Right cardiac atrium (tissue), 5 donors: ENCODE data around the gene EML4. TPM values are rescaled to one million over a fixed set of nuclear protein-coding genes. Genes with fewer than 3 reads are reported as not detected.

Source experiments
- ATAC-seq, 2 donors: fragments of 200-7000 bp; cut with Tn5 transposase; one replicate each; pipeline versions ENCODE4 v1.8.0 to v1.9.1; 2020; ENCODE audit warnings: moderate library complexity in 2 of 2, mild to moderate bottlenecking in 1 of 2
- DNase-seq, 3 donors: peaks; one replicate each; pipeline ENCODE4 v3.0.0-alpha.2; 2020
- H3K27ac ChIP-seq: one replicate; pipeline ENCODE4 v1.5.1; 2013; ENCODE audit warnings: mild to moderate bottlenecking, low read length, control low read depth, moderate library complexity
- H3K27me3 ChIP-seq: one replicate; pipeline ENCODE4 v1.6.1; 2013; ENCODE audit not compliant: control insufficient read depth, insufficient read depth
- H3K4me1 ChIP-seq: one replicate; pipeline ENCODE4 v1.6.1; 2013; ENCODE audit warnings: low read length; ENCODE audit not compliant: control insufficient read depth, insufficient read depth
- H3K4me3 ChIP-seq: one replicate; pipeline ENCODE4 v1.5.1; 2013; ENCODE audit warnings: low read length, control low read depth
- H3K9me3 ChIP-seq: one replicate; pipeline ENCODE4 v1.6.1; 2013; ENCODE audit warnings: low read length; ENCODE audit not compliant: control insufficient read depth
- WGBS: extraction: QIAGEN DNeasy Blood & Tissue Kit; methylation state at CpG from one replicate; pipeline ENCODE4 v1.1.7; 2013; 5-methylcytosine and 5-hydroxymethylcytosine counted together
- intact Hi-C, 4 donors: fragments of 100-400 bp; cut with DNase I; formaldehyde crosslinking; loops; one replicate each; pipeline versions ENCODE4 v1.11.0 to v1.14.0; 2022 to 2023
- polyA plus RNA-seq: library from polyadenylated mRNA; stranded (reverse); fragments of 200-250 nt; gene quantifications from one replicate; pipeline ENCODE4 v1.2.3, GENCODE V29; 2013
- total RNA-seq, 4 donors: library from RNA; stranded (reverse); fragmentation: NEBNext Ultra II Directional; extraction: Animal tissue kit (Norgen Biotek cat#: 25700); gene quantifications; one replicate each; pipeline ENCODE4 v1.2.1, GENCODE V29; 2021
- donor health status: healthy with polysubstance abuse.
- donor health status: DM: no; HTN: yes; CAD: no.
- donor health status: DM: no; HTN: no; CAD: no.
- donor health status: DM: no; HTN: yes; CAD: no; lungs with severe emphysema.
- donor health status: DM: yes; HTN: yes; CAD: no.

The EML4 gene
- total and polyA plus RNA-seq, 5 donors = 3.8 to 13.8 (median 8.1) TPM

- intact Hi-C loops = no loop called here
- Histone ChIP-seq H3K4me1 (no peaks in the 10 kb centered on the region), H3K4me3 (no peak overlapping the region), H3K9me3 (no peaks in the 10 kb centered on the region), H3K27me3 (no peaks in the 10 kb centered on the region), H3K27ac (no peak overlapping the region)
- 91% methylated on average over 4 of the region's 4 CpGs for WGBS
- ATAC-seq (no peak), DNase-seq (no peak)
Measured at GRCh38 chr2:42289222-42289621, 120.1 kb downstream of the EML4 start.

- Histone ChIP-seq H3K9me3 (no peaks in the 10 kb centered on the region), H3K4me1 (no peaks in the 10 kb centered on the region), H3K27ac (no peak overlapping the region), H3K4me3 (no peak overlapping the region), H3K27me3 (no peaks in the 10 kb centered on the region)
- ATAC-seq = no peak
- 97% methylated on average over 8 of the region's 8 CpGs for WGBS
- DNase-seq = no peak
- intact Hi-C loops = no loop called here
Measured at GRCh38 chr2:42290005-42290404, 120.9 kb downstream of the EML4 start.

- 97% methylated on average over 8 of the region's 8 CpGs for WGBS
- intact Hi-C loops = no loop called here
- no peak for DNase-seq
- no peaks in the 10 kb centered on the region for H3K27me3 ChIP-seq
- no peak for ATAC-seq
- H3K4me3 ChIP-seq = no peak overlapping the region
- no peaks in the 10 kb centered on the region for H3K9me3 ChIP-seq
- H3K4me1 ChIP-seq = no peaks in the 10 kb centered on the region
- H3K27ac ChIP-seq = no peak overlapping the region
Measured at GRCh38 chr2:42293019-42293418, 123.9 kb downstream of the EML4 start.

- no peak for ATAC-seq
Measured at GRCh38 chr2:42296226-42296625, 127.1 kb downstream of the EML4 start.

GRCh38 chr2:42297322-42297936 lies 128.3 kb downstream of the EML4 start:
- 87% methylated on average over 2 of the region's 2 CpGs for WGBS
- Histone ChIP-seq H3K4me1 (no peaks in the 10 kb centered on the region), H3K4me3 (no peak overlapping the region), H3K27me3 (no peaks in the 10 kb centered on the region), H3K9me3 (no peaks in the 10 kb centered on the region), H3K27ac (no peak overlapping the region)
- ATAC-seq (no peak), DNase-seq (no peak)
- intact Hi-C loops = no loop called here

More at GRCh38 chr2:42296226-42296625, 127.1 kb downstream of the EML4 start:
- WGBS = 90% methylated on average over 2 of the region's 2 CpGs
- DNase-seq = no peak
- Histone ChIP-seq H3K27me3 (no peaks in the 10 kb centered on the region), H3K27ac (no peak overlapping the region), H3K4me3 (no peak overlapping the region), H3K9me3 (no peaks in the 10 kb centered on the region), H3K4me1 (no peaks in the 10 kb centered on the region)
- intact Hi-C loops = no loop called here

GRCh38 chr2:42298132-42298531 lies 129.0 kb downstream of the EML4 start:
- DNase-seq = no peak
- Histone ChIP-seq H3K4me3 (no peak overlapping the region), H3K27ac (no peak overlapping the region), H3K27me3 (no peaks in the 10 kb centered on the region), H3K9me3 (no peaks in the 10 kb centered on the region), H3K4me1 (no peaks in the 10 kb centered on the region)
- WGBS = 91% methylated on average over 1 of the region's 1 CpG
- intact Hi-C loops = no loop called here
- ATAC-seq = no peak

GRCh38 chr2:42298996-42299754 lies 130.0 kb downstream of the EML4 start:
- 97% methylated on average over 3 of the region's 3 CpGs for WGBS

GRCh38 chr2:42300527-42300926 lies 131.4 kb downstream of the EML4 start:
- no peak for DNase-seq
- Histone ChIP-seq H3K4me3 (no peak overlapping the region), H3K9me3 (no peaks in the 10 kb centered on the region), H3K27me3 (no peaks in the 10 kb centered on the region), H3K27ac (no peak overlapping the region), H3K4me1 (no peaks in the 10 kb centered on the region)
- 82% methylated on average over 2 of the region's 2 CpGs for WGBS
- no peak for ATAC-seq
- intact Hi-C loops = no loop called here

More at GRCh38 chr2:42298996-42299754, 130.0 kb downstream of the EML4 start:
- DNase-seq (no peak), ATAC-seq (no peak)
- Histone ChIP-seq H3K27ac (no peak overlapping the region), H3K27me3 (no peaks in the 10 kb centered on the region), H3K9me3 (no peaks in the 10 kb centered on the region), H3K4me3 (no peak overlapping the region), H3K4me1 (no peaks in the 10 kb centered on the region)
- intact Hi-C loops = no loop called here

GRCh38 chr2:42303252-42303651 lies 134.1 kb downstream of the EML4 start:
- intact Hi-C loops = no loop called here
- 98% methylated on average over 3 of the region's 3 CpGs for WGBS
- H3K27me3 ChIP-seq = no peaks in the 10 kb centered on the region
- no peak overlapping the region for H3K27ac ChIP-seq
- ATAC-seq (no peak), DNase-seq (no peak)
- no peaks in the 10 kb centered on the region for H3K4me1 ChIP-seq
- H3K4me3 ChIP-seq = no peak overlapping the region
- H3K9me3 ChIP-seq = no peaks in the 10 kb centered on the region

- Histone ChIP-seq H3K27ac (no peak overlapping the region), H3K27me3 (no peaks in the 10 kb centered on the region), H3K9me3 (no peaks in the 10 kb centered on the region), H3K4me1 (no peaks in the 10 kb centered on the region), H3K4me3 (no peak overlapping the region)
- no peak for DNase-seq
- intact Hi-C loops = no loop called here
- ATAC-seq = no peak
- WGBS = 97% methylated on average over 2 of the region's 2 CpGs
Measured at GRCh38 chr2:42304059-42304713, 135.0 kb downstream of the EML4 start.

GRCh38 chr2:42307180-42307579 lies 138.0 kb downstream of the EML4 start:
- DNase-seq (no peak), ATAC-seq (no peak)
- H3K27ac ChIP-seq = no peak overlapping the region
- intact Hi-C loops = no loop called here
- no peaks in the 10 kb centered on the region for H3K27me3 ChIP-seq
- H3K4me1 ChIP-seq = no peaks in the 10 kb centered on the region
- H3K4me3 ChIP-seq = no peak overlapping the region
- no peaks in the 10 kb centered on the region for H3K9me3 ChIP-seq
